ENCODE data around the gene OR5D18.
"Not testable (repeated sequence)": the region's sequence is repeated elsewhere in the genome, so short reads cannot be mapped to it uniquely, and the experiment has no call there.

The OR5D18 gene

DNA sequence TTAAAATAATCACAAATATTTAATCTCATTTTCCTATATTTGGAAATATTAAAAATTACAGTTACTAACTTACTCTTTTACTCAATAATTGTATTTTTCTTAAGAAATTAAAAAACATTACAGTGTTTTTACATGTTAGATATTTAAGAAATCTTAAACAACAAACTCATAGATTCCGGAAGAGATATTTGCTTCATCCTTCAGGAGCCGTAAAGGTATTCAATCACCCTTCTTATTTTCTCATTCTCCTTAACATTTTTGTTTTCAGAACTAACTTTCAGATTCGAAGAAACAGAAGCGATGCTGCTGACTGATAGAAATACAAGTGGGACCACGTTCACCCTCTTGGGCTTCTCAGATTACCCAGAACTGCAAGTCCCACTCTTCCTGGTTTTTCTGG lies at the start of gene OR5D18:
Gene OR5D18, plus strand, starts transcription at position 301 of the 400 bp plus-strand sequence. Its CDS starts 0 bp downstream, at position 301.
- no peak for DNase-seq (ENCODE audit: low read depth in 2 of 3, low spot score in 1 of 3)

DNA sequence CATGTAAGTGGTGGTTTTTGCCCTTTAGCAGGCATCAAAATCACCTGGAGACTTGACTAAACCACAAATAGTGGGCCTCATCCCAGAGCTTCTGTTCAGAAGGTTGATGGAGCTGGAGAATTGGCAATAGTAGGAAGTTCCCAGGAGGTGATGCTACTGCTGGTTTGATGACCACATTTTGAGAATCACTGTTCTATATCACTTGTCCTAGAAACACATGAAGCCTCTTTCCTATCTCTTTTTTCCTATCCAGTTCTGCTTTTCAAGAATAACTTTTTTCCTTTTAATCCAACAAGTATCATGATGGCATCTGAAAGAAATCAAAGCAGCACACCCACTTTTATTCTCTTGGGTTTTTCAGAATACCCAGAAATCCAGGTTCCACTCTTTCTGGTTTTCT lies 46.3 kb upstream of the OR5D18 start, which contains the start of gene OR5D13:
Gene OR5D13, plus strand, starts transcription at position 301 of the 400 bp plus-strand sequence. Its CDS starts 0 bp downstream, at position 301.
- DNase-seq (ENCODE audit: low read depth in 2 of 3, low spot score in 1 of 3): no peak

DNA sequence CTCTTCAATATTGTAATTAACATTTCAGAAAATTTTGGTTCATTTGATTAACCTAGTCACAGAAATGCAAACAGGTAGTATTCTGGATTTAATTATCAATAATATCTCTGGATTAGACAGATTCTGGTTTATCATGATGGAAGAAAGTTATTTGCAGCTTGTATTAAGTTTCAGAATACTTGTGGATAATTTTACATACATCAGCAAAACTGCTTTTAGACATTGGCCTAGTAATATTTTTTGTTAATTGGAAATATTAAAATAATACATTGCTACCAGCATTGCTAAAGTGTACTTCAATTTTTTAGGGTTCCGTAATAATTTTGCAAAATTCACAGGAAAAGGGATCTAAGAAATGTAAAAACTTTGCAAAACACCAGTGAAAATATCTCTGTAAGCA lies 27.8 kb upstream of the OR5D18 start:
- DNase-seq (ENCODE audit: low read depth in 2 of 3, low spot score in 1 of 3): no peak

DNA sequence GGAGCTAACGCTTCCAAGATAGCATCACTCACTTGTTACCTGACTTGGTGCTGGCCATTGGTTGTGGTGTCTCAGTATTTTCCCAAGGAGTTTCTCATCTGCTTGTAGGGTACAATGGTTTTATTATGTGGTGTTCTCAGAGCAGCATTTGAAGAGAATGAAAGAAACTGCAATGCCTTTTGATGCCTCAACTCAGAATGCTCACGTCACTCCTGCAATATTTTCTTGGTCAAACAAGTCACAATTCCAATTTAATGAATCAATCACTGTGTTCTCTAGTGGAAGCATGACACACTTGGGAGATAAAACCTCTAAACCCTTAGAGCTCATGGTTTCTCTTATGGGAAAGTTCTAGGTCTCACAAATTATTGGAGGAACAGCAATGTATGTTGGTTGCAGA lies 26.1 kb upstream of the OR5D18 start:
- DNase-seq (ENCODE audit: low read depth in 2 of 3, low spot score in 1 of 3): no peak

DNA sequence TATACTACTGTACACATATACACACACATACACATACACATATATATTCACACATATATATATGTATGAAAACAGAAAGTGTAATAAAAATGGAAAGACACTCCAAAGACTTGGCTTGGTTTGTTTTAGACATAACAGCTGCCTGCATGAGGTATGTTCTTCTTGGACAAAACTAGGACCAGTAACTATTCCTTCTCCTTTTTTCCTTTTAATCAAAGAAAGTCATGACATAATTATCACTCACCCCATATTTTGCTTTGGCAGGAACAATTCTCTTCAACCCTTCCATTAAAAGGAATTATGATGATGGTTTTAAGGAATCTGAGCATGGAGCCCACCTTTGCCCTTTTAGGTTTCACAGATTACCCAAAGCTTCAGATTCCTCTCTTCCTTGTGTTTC lies 24.2 kb upstream of the OR5D18 start, which contains the start of gene OR5D14:
Gene OR5D14, plus strand, starts transcription at position 301 of the 400 bp plus-strand sequence. Its CDS starts 0 bp downstream, at position 301.
- DNase-seq (ENCODE audit: low read depth in 2 of 3, low spot score in 1 of 3): no peak

DNA sequence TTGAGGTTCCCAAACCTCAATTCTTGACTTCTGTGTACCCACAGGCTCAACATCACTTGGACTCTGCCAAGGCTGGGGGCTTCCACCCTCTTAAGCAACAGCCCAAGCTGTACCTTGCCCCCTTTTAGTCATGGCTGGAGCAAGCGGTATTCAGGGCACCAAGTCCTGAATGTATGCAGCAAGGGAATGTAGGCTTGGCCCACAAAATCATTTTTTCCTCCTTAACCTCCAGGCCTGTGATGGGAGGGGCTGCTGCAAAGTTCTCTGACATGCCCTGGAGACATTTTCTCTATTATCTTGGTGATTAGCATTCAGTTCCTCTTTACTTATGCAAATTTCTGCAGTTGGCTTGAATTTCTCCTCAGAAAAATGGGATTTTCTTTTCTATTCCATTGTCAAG lies 13.2 kb upstream of the OR5D18 start:
- no peak for DNase-seq (ENCODE audit: low read depth in 2 of 3, low spot score in 1 of 3)

DNA sequence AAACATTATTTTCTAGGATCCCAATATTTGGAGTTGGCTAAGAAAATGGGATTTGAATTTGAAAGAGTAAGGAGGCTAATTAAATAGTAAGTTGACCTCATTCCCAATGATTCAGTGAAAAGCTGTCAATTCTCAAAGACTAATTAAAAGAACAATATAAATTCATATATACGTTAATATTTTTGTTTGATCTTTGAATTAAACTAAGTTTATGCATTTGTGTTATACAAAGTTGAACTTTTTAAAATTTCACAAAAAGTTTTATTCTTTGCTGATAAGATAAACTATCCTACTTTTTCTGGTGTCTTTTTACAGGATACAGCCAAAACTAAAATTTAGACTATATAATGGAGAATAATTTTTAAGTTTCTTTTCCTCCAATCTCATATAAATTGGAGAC lies 8.4 kb upstream of the OR5D18 start, which contains the start of gene OR5L1:
Gene OR5L1, plus strand, starts transcription at position 301 of the 400 bp plus-strand sequence. CDS start 100 bp downstream, outside the sequence.
- DNase-seq (ENCODE audit: low read depth in 2 of 3, low spot score in 1 of 3): no peak

DNA sequence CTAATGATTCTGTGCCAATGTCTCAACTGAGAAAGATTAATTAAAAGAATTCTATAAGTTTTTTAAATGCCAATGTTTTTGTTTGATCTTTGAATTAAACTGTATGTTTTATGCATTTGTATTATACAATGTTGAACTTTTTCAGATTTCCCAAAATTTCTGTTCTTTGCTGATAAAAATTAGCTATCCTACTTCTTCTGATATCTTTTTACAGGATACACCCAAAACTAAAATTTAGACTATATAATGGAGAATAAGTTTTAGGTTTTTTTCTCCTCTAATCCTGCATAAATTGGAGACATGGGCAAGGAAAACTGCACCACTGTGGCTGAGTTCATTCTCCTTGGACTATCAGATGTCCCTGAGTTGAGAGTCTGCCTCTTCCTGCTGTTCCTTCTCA lies 7.5 kb downstream of the OR5D18 start, which contains the start of gene OR5L2:
Gene OR5L2, plus strand, starts transcription at position 301 of the 400 bp plus-strand sequence. Its CDS starts 0 bp downstream, at position 301.
- no peak for DNase-seq (ENCODE audit: low read depth in 2 of 3, low spot score in 1 of 3)

DNA sequence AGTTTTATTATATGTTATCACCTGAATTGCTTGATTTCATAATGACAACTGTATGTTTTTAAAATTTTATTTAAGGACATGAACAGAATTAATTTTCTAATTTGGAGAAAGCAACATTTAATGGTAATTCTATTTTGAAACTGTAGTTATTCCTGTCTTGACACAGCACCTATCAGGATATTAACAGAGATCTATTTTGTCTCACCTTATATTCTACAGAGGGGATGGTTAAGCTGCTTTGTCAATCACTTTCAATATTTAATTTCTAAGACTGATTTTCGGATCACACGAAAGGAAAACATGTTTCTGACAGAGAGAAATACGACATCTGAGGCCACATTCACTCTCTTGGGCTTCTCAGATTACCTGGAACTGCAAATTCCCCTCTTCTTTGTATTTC lies 19.0 kb downstream of the OR5D18 start, which contains the start of gene OR5D16:
Gene OR5D16, plus strand, starts transcription at position 301 of the 400 bp plus-strand sequence. Its CDS starts 0 bp downstream, at position 301.
- DNase-seq (ENCODE audit: low read depth in 2 of 3, low spot score in 1 of 3): no peak

DNA sequence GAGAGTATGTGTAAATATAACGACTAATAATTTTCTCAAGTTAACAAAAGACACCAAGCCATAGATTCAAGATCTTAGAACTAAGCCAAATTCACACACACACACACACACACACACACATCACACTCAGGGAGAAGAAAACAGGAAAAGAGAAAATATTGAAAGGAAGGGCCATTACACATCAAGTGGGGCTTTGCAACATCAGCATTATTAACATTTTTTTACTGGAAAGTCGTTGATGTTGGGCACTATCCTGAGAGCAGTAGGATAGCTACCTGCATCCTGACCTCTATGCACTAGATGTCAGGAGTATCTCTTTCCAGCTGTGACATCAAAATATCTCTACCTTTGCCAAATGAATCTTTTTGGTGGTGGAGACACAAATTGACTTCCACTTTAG lies 28.0 kb downstream of the OR5D18 start:
- no peak for DNase-seq (ENCODE audit: low read depth in 2 of 3, low spot score in 1 of 3)

DNA sequence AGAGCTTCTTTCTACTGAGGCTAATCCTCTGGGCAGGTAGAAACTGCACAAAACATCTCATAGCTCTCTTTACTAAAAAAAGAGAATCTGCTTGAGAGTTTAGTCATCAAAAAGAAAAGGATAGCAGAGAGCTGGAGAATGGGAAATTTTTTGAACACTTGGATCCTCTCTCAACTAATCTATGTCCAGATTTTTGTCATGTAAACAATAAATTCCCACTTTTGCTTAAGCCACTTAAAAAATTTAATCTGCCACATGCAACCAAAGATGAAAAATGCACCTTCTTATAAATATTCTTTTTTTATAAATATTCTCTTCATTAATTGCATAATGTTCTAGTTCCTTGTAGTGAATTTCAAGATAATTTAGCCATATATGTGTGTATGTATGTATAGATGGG lies 29.6 kb downstream of the OR5D18 start:
- no peak for DNase-seq (ENCODE audit: low read depth in 2 of 3, low spot score in 1 of 3)

DNA sequence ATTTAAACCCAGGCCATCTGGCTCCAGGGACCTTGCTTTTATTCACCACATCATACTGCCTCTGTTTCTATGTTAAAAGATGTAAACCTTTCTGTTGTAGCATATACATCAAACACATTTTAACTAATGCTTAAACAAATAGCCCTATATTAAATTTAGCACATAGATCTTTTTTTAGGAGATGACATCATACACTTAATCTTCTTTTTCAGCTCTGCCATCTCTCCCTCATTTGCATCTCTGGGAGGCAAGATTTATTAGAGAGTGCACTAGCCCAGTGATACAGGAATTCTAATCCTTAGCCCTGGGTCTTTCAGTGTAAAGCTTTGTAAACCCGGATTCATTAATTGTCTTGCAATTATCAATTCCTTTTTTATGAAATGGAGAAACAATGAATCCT lies 32.7 kb downstream of the OR5D18 start:
- no peak for DNase-seq (ENCODE audit: low read depth in 2 of 3, low spot score in 1 of 3)

DNA sequence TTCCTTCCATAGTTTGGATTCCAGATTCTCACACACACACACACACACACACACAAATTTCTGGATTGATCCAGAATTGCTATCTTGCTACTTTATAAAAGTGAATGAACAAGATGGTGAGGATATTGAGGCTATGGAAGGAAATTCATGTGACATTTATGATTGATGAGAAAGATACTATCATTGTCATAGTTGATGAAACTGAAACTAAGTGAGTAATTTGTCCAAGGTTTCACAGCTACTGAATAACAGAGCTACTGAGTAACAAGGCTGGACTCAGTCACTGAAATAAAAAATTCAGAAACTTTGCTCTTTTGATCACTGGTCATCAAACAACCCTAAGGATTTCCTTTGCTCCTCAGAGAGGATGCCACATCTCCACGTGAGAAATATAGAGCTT lies 35.3 kb downstream of the OR5D18 start:
- no peak for DNase-seq (ENCODE audit: low read depth in 2 of 3, low spot score in 1 of 3)

DNA sequence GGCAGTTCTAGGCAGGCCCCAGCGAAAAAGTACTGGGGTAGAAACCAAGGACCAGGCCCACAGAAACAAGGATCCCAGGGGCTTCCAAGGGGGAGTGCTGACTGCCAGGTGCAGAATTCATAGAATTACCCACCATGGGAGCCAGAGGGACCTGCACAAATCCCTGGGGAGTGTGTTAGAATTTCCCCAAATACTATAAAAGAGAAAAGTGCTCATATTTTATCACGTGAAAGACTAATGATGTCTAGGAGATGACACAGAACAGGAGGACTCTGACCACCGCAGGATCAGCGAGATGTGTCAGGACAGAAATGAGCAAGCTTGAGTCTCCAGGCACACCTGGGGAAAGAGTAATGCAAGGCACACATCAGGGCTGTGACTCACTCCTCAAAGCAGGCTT lies 47.9 kb downstream of the OR5D18 start:
- DNase-seq (ENCODE audit: low read depth in 2 of 3, low spot score in 1 of 3): not testable (repeated sequence)
